DND-41 (cell line): ENCODE results near the gene MXD3.

ENCODE experiments used
- ATAC-seq: fragments of 200-7000 bp; cut with Tn5 transposase; 3 replicates; pipeline ENCODE4 v1.9.1; 2021; ENCODE audit warnings: low read depth; ENCODE audit not compliant: insufficient read depth
- DNase-seq: peaks from one replicate; pipeline ENCODE4 v3.0.0-alpha.2; 2020
- H2AFZ ChIP-seq: 2 replicates; pipeline ENCODE4 v1.6.0; 2012; ENCODE audit warnings: low read depth, low read length
- H3K27ac ChIP-seq: 2 replicates; pipeline ENCODE4 v1.5.1; 2012; ENCODE audit warnings: low read length, inconsistent platforms
- H3K27me3 ChIP-seq: fragments of 200-600 bp; sonication (generic); 2 replicates; pipeline ENCODE4 v1.6.0; 2012; ENCODE audit warnings: low read length, mild to moderate bottlenecking, inconsistent platforms; ENCODE audit not compliant: insufficient read depth, poor library complexity
- H3K36me3 ChIP-seq: 2 replicates; pipeline ENCODE4 v1.5.1; 2012; ENCODE audit warnings: low read length, inconsistent platforms; ENCODE audit not compliant: insufficient read depth
- H3K4me1 ChIP-seq: 2 replicates; pipeline ENCODE4 v1.5.1; 2012; ENCODE audit warnings: mild to moderate bottlenecking, low read length; ENCODE audit not compliant: insufficient read depth
- H3K4me2 ChIP-seq: 2 replicates; pipeline ENCODE4 v1.6.0; 2012; ENCODE audit warnings: mild to moderate bottlenecking, moderate library complexity, low read length, inconsistent platforms; ENCODE audit not compliant: insufficient read depth
- H3K4me3 ChIP-seq, 2 experiments: fragments of 200-600 bp in 1 of 2; shearing (Covaris generic) in 1 of 2; 2 replicates each; pipeline ENCODE4 v1.5.1; 2012 to 2016; ENCODE audit warnings: inconsistent platforms in 2 of 2, low read length in 2 of 2, mild to moderate bottlenecking in 2 of 2, low read depth in 1 of 2, moderate library complexity in 1 of 2
- H3K79me2 ChIP-seq: 2 replicates; pipeline ENCODE4 v1.6.0; 2012; ENCODE audit warnings: low read length, inconsistent platforms; ENCODE audit not compliant: insufficient read depth
- H3K9ac ChIP-seq: 2 replicates; pipeline ENCODE4 v1.6.0; 2012; ENCODE audit warnings: low read depth, mild to moderate bottlenecking, inconsistent platforms, low read length, moderate library complexity
- H3K9me3 ChIP-seq: 2 replicates; pipeline ENCODE4 v1.5.1; 2012; ENCODE audit warnings: low read length, moderate library complexity, mild to moderate bottlenecking, inconsistent platforms; ENCODE audit not compliant: insufficient read depth, severe bottlenecking
- H4K20me1 ChIP-seq: 2 replicates; pipeline ENCODE4 v1.6.0; 2012; ENCODE audit warnings: low read length; ENCODE audit not compliant: insufficient read depth
- EZH2 ChIP-seq: IDR thresholded peaks from 3 replicates; pipeline ENCODE4 v1.6.1; 2012; ENCODE audit warnings: borderline replicate concordance, low read depth, mild to moderate bottlenecking, moderate library complexity, low read length, inconsistent platforms; ENCODE audit not compliant: severe bottlenecking
- TF ChIP-seq, protein P1 (sequence below): IDR thresholded peaks from 2 replicates; pipeline ENCODE4 v1.5.1; 2012; ENCODE audit warnings: borderline replicate concordance, low read length, moderate library complexity, mild to moderate bottlenecking; ENCODE audit not compliant: poor library complexity, severe bottlenecking; ENCODE audit errors: extremely low read depth

The MXD3 gene

DNA sequence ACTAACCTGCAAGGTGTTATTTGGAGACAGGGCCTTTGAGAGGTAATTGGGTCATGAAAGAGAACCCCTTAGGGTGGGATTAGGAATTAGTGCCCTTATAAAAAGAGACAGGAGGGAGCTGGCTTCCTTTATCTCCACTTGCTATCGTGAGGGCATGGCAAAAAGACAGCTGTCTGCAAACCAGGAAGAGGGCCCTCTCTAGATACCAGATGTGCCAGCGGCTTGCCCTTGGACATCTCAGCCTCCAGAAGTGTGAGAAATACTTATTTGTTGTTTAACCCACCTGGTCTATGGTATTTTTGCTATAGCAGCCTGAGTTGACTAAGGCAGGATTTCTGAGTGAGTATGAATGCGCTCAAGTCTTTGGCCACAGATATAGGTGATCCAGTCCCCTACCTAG, 45.0 kb upstream of the MXD3 start:
- Histone ChIP-seq H2AFZ (no peak overlapping the region), H4K20me1 (no peaks in the 10 kb centered on the region), H3K27ac (no peak overlapping the region), H3K4me3 (no peak overlapping the region), H3K4me1 (peaks cover 33% of the 10 kb centered on the region), H3K27me3 (no peaks in the 10 kb centered on the region), H3K4me2 (no peak overlapping the region; the same call in 1 of the 2 replicates), H3K79me2 (no peaks in the 10 kb centered on the region), H3K9me3 (no peaks in the 10 kb centered on the region), H3K36me3 (no peaks in the 10 kb centered on the region), H3K9ac (no peak overlapping the region)
- DNase-seq (no peak), ATAC-seq (no peak)
- no peak for TF ChIP-seq EZH2
- TF ChIP-seq, protein P1, sequence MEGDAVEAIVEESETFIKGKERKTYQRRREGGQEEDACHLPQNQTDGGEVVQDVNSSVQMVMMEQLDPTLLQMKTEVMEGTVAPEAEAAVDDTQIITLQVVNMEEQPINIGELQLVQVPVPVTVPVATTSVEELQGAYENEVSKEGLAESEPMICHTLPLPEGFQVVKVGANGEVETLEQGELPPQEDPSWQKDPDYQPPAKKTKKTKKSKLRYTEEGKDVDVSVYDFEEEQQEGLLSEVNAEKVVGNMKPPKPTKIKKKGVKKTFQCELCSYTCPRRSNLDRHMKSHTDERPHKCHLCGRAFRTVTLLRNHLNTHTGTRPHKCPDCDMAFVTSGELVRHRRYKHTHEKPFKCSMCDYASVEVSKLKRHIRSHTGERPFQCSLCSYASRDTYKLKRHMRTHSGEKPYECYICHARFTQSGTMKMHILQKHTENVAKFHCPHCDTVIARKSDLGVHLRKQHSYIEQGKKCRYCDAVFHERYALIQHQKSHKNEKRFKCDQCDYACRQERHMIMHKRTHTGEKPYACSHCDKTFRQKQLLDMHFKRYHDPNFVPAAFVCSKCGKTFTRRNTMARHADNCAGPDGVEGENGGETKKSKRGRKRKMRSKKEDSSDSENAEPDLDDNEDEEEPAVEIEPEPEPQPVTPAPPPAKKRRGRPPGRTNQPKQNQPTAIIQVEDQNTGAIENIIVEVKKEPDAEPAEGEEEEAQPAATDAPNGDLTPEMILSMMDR: no peak

DNA sequence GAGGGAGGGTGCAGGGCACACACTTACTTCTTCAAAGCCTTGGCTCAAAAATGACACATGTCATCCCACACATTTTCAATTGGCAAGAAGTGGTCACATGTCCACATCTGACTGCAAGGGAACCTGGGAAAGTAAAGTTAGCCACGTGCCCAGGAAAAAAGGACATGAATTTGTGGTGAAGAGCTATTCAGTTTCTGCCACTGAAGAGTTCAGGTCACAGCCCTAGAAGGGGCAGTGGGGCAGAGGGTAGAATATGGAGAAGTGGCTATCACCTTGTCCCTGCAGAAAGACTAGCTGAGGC, 44.1 kb upstream of the MXD3 start:
- H2AFZ ChIP-seq: no peak overlapping the region
- H3K27me3 ChIP-seq: no peaks in the 10 kb centered on the region
- DNase-seq: no peak

DNA sequence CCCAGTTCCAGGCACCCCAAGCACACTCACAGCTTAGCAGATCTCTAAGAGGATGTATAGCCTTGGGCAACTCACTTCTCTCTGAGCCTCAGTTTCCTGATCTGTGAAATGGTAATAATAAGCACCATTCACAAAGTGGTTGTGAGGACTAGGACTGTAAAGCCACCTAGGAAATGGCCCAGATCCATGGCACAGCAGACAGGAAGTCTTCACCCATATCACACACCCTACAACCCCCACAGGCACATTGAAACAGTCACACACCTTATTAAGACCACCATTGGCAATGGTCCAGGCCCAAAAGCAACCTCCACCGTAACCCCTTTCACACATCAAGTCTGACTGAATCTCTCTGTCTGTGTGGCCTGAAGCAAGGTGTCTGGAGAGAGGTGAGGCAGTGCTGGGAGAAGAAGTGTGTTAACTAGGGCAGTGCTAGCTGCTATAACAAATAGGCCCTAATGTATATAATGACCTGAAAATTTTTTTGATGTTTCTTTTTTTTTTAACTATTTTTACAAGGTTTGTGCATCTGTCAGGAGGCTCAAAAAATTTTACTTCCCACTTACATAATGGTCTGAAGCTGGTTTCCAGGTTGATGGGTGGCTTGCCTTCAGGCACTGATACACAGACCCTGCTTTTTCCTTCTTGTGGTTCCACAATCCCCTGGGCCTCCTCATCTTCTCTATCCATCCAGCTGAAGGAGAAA, 43.6 kb upstream of the MXD3 start:
- Histone ChIP-seq H2AFZ (no peak overlapping the region), H3K79me2 (peaks cover 11% of the 10 kb centered on the region), H3K27me3 (no peaks in the 10 kb centered on the region), H3K27ac (no peak overlapping the region), H3K4me2 (no peak overlapping the region), H3K9ac (no peak overlapping the region), H3K4me3 (no peak overlapping the region), H3K4me1 (peaks cover 40% of the 10 kb centered on the region), H3K36me3 (peaks cover 4% of the 10 kb centered on the region; the same call in 1 of the 2 replicates), H3K9me3 (no peaks in the 10 kb centered on the region), H4K20me1 (peaks cover 6% of the 10 kb centered on the region)
- no peak for DNase-seq
- TF ChIP-seq, protein P1: no peak
- TF ChIP-seq EZH2: no peak
- ATAC-seq: no peak

More for the DNA sequence above, 44.1 kb upstream of the MXD3 start:
- Histone ChIP-seq H4K20me1 (0 out of 2 replicates have a peak, but pooled peaks cover under 1% of the 10 kb centered on the region), H3K4me2 (no peak overlapping the region), H3K4me3 (no peak overlapping the region), H3K36me3 (peaks cover 4% of the 10 kb centered on the region; the same call in 1 of the 2 replicates), H3K9ac (no peak overlapping the region), H3K9me3 (no peaks in the 10 kb centered on the region), H3K79me2 (peaks cover 6% of the 10 kb centered on the region), H3K27ac (no peak overlapping the region), H3K4me1 (peaks cover 35% of the 10 kb centered on the region)
- ATAC-seq: no peak
- TF ChIP-seq, protein P1: no peak
- no peak for TF ChIP-seq EZH2

DNA sequence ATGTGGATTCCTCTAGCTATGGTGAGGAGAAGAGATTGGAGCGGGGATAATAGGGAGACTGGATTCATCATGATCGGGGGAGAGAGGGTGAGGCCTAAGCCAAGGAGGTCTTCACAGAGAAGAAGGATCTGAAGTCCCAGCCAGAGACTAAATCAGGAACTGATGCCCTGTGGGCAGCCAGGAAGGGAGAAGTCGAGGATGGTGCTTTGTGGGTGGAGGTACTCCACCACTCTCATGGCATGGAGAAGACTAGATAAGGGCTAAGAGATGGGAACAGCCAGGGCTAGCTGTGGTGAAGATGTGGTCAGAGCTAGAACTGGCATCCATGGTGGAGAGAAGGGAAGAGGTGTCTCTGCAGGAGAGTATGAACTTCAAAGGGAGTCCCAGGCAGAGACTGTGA, 43.0 kb upstream of the MXD3 start:
- no peak overlapping the region for H3K4me2 ChIP-seq
- H4K20me1 ChIP-seq: peaks cover 11% of the 10 kb centered on the region
- H3K27me3 ChIP-seq: no peaks in the 10 kb centered on the region
- H2AFZ ChIP-seq: no peak overlapping the region
- DNase-seq (no peak), ATAC-seq (no peak)
- no peak overlapping the region for H3K9ac ChIP-seq
- H3K4me3 ChIP-seq: no peak overlapping the region
- no peak overlapping the region for H3K27ac ChIP-seq
- H3K79me2 ChIP-seq: peaks cover 17% of the 10 kb centered on the region
- TF ChIP-seq, protein P1: no peak
- no peak for TF ChIP-seq EZH2
- peaks cover 46% of the 10 kb centered on the region for H3K4me1 ChIP-seq
- peaks cover 10% of the 10 kb centered on the region for H3K36me3 ChIP-seq
- H3K9me3 ChIP-seq: no peaks in the 10 kb centered on the region
